Heart left ventricle (tissue), 16 donors: Measurements from ENCODE around the gene SPTB. TPM values are rescaled to one million over a fixed set of nuclear protein-coding genes. Genes with fewer than 3 reads are reported as not detected.
A peak's percentile ranks its signal among the peaks of the same experiment; 100 is the strongest.

ENCODE experiments used
- ATAC-seq, 4 donors: fragments of 200-7000 bp; cut with Tn5 transposase; one replicate each; pipeline ENCODE4 v1.9.1; 2020 to 2022; ENCODE audit warnings: moderate library complexity in 4 of 4, mild to moderate bottlenecking in 3 of 4, moderate number of reproducible peaks in 1 of 4
- DNase-seq, 5 donors: peaks; one replicate each; pipeline ENCODE4 v3.0.0-alpha.2; 2020
- H3K27ac ChIP-seq, 12 donors: fragments of 200-600 bp; sonication (generic) in 4 of 12; one replicate each; pipeline versions ENCODE4 v1.5.0 to v1.8.0; 2016 to 2022; ENCODE audit warnings: mild to moderate bottlenecking in 2 of 12
- H3K27me3 ChIP-seq, 9 donors: fragments of 200-600 bp; sonication (generic) in 2 of 9; one replicate each; pipeline versions ENCODE4 v1.5.1 to v1.8.0; 2016 to 2022; ENCODE audit warnings: mild to moderate bottlenecking in 3 of 9
- H3K36me3 ChIP-seq, 9 donors: fragments of 200-600 bp; sonication (generic) in 2 of 9; one replicate each; pipeline versions ENCODE4 v1.5.0 to v1.8.0; 2018 to 2022; ENCODE audit warnings: mild to moderate bottlenecking in 2 of 9
- H3K4me1 ChIP-seq, 12 donors: fragments of 200-600 bp; sonication (generic) in 4 of 12; one replicate each; pipeline versions ENCODE4 v1.5.0 to v1.8.0; 2016 to 2022; ENCODE audit warnings: mild to moderate bottlenecking in 3 of 12
- H3K4me3 ChIP-seq, 12 donors: fragments of 200-600 bp; sonication (generic) in 4 of 12; one replicate each; pipeline versions ENCODE4 v1.5.0 to v1.8.0; 2017 to 2022; ENCODE audit warnings: mild to moderate bottlenecking in 9 of 12, moderate library complexity in 4 of 12
- H3K9me3 ChIP-seq, 12 donors: fragments of 200-600 bp; sonication (generic) in 4 of 12; one replicate each; pipeline versions ENCODE4 v1.5.0 to v1.8.0; 2016 to 2022; ENCODE audit warnings: mild to moderate bottlenecking in 1 of 12
- POLR2A ChIP-seq, 2 donors: fragments of 450-650 bp; IDR thresholded peaks; one replicate each; pipeline ENCODE4 v1.6.1; 2017; ENCODE audit warnings: antibody characterized with exemption in 2 of 2, mild to moderate bottlenecking in 2 of 2, moderate library complexity in 2 of 2
- WGBS, 4 donors: extraction: QIAGEN DNeasy Blood & Tissue Kit in 2 of 4; methylation state at CpG; one replicate each; pipeline versions ENCODE4 v1.1.5 to v1.1.7; 2013 to 2018; 5-methylcytosine and 5-hydroxymethylcytosine counted together
- intact Hi-C, 10 donors: fragments of 100-400 bp; cut with DNase I; formaldehyde crosslinking; loops; one replicate each; pipeline versions ENCODE4 v1.11.1 to v1.14.2; 2022
- polyA plus RNA-seq, 2 donors: library from polyadenylated mRNA; stranded (reverse); fragments of 200-250 nt; gene quantifications; one replicate each; pipeline ENCODE4 v1.2.3, GENCODE V29; 2013
- total RNA-seq, 9 donors: library from RNA; depleted of rRNA in 2 of 9; stranded (reverse); fragments of >200 nt in 2 of 9; fragmentation: NEBNext Ultra II Directional in 3 of 9; extraction: Animal tissue kit (Norgen Biotek cat#: 25700) in 3 of 9; gene quantifications; one replicate each; pipeline versions ENCODE4 v1.1.0 to v1.2.4, GENCODE V29; 2016 to 2023
- TF ChIP-seq, protein P1 (sequence below), 12 donors: fragments of 200-600 bp; sonication (generic) in 4 of 12; IDR thresholded peaks; one replicate each; pipeline versions ENCODE4 v1.5.0 to v1.8.0; 2018 to 2022; ENCODE audit warnings: antibody characterized with exemption in 12 of 12, mild to moderate bottlenecking in 5 of 12
- donor health status: ischemic (EF 13 %, LVEDD 7.1; RV severe dilation, severe dysfunction).
- donor health status: healthy with polysubstance abuse.
- donor health status: DM: no; HTN: yes; CAD: no.
- donor health status: DM: no; HTN: no; CAD: no.
- donor health status: ischemic (EF 25% LVEDD 6.9; RV normal size, moderate dysfunction).
- donor health status: ischemic (EF 25% LVEDD 5.7; RV mildly dilated, moderate dysfunction).
- donor health status: healthy.
- donor health status: DM: yes; HTN: yes; CAD: no.
- donor health status: ischemic (EF 35%, LVEDD 5.7; RV mildly dilated, moderate dysfunction).
- donor health status: nonischemic (EF 11% LVEDD 7.7; RV severe dilation, severe dysfunction).
- donor health status: DM: yes; HTN: yes; CAD: no.
- donor health status: PGD.
- donor health status: ischemic (EF 29% LVEDD 5.4; RV normal size, mild dysfunction).
- donor health status: nonischemic (EF 23%, LVEDD 6.1; RV moderate dilation, normal function).

Gene SPTB
- total and polyA plus RNA-seq, 11 donors: 60.3 to 195 (median 92.6) TPM

- intact Hi-C loops: loop anchor here in 2 of 10 donors (5.0 to 10.0 kb wide), 2 partner anchors 95 to 223 kb away; partner anchors contain the start of genes HSPA2 (in 1 of the 2) and PPP1R36 (in 1 of the 2)
- ATAC-seq (no peak), DNase-seq (peak in 1 of 5 donors; percentile 25)
- Histone ChIP-seq H3K9me3 (no peaks in the 10 kb centered on the region), H3K27ac (no peak overlapping the region), H3K27me3 (no peaks in the 10 kb centered on the region), H3K36me3 (peaks cover 0 to 50% (median 24%) of the 10 kb centered on the region in 9 donors), H3K4me1 (peaks cover 0 to 24% (median 15%) of the 10 kb centered on the region in 12 donors), H3K4me3 (no peak overlapping the region)
- WGBS, 4 donors: 65 to 72% (median 70%) methylated on average over 11 to 15 of the region's 15 CpGs
- TF ChIP-seq, protein P1, sequence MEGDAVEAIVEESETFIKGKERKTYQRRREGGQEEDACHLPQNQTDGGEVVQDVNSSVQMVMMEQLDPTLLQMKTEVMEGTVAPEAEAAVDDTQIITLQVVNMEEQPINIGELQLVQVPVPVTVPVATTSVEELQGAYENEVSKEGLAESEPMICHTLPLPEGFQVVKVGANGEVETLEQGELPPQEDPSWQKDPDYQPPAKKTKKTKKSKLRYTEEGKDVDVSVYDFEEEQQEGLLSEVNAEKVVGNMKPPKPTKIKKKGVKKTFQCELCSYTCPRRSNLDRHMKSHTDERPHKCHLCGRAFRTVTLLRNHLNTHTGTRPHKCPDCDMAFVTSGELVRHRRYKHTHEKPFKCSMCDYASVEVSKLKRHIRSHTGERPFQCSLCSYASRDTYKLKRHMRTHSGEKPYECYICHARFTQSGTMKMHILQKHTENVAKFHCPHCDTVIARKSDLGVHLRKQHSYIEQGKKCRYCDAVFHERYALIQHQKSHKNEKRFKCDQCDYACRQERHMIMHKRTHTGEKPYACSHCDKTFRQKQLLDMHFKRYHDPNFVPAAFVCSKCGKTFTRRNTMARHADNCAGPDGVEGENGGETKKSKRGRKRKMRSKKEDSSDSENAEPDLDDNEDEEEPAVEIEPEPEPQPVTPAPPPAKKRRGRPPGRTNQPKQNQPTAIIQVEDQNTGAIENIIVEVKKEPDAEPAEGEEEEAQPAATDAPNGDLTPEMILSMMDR (IDR thresholded peaks at IDR 0.05): no peak
- no peak for TF ChIP-seq POLR2A (IDR thresholded peaks at IDR 0.05)
Observed at GRCh38 chr14:64767215-64767964, 112.3 kb downstream of the SPTB start.

DNA sequence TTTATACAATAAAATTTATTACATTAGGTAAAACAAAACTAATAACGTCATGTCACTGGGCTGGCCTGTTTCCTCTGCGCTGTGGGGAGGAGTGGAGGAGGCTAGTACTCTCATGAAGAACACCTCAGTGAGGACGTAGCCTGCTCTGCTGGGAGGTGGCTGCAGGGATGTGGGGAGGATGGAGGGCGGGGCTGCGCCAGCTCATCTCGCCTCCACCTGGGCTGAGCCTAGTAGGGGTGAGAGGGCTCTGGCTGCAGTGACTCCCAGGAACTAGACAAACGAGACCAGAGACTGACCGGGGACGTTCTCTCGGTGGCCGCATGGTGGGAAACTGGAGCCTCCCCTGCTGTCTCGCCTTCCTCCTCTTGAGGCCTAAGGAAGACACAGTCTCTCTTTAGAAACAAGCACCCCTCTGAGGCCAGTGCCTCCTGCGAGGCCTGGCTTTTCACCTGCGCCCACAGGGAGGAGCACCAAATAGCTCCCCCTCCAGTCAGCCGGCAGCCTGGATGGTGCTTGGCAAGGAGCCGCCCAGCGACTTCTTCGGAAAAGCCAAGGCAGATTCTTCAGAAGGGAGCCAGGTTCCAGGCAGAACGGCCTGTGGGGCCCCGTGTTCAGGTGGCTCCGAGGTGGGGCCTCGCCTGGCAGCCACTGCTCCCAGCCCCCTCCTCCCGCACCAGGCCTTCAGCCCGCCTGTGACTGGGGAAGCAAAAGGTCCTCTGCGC, 113.1 kb downstream of the SPTB start:
- Histone ChIP-seq H3K4me1 (peaks cover 0 to 32% (median 23%) of the 10 kb centered on the region in 12 donors), H3K9me3 (no peaks in the 10 kb centered on the region), H3K4me3 (no peak overlapping the region), H3K27ac (no peak overlapping the region), H3K27me3 (no peaks in the 10 kb centered on the region), H3K36me3 (peaks cover 0 to 42% (median 19%) of the 10 kb centered on the region in 9 donors)
- intact Hi-C loops: loop anchor here in 2 of 10 donors (5.0 to 10.0 kb wide), 2 partner anchors 94 to 222 kb away; partner anchors contain the start of genes HSPA2 (in 1 of the 2) and PPP1R36 (in 1 of the 2)
- 83 to 86% (median 85%) methylated on average over 22 to 25 of the region's 25 CpGs for WGBS, 4 donors
- ATAC-seq: no peak
- peak in 1 of 5 donors; percentile 20 for DNase-seq
- TF ChIP-seq POLR2A (IDR thresholded peaks at IDR 0.05): no peak
- TF ChIP-seq, protein P1 (IDR thresholded peaks at IDR 0.05): no peak

DNA sequence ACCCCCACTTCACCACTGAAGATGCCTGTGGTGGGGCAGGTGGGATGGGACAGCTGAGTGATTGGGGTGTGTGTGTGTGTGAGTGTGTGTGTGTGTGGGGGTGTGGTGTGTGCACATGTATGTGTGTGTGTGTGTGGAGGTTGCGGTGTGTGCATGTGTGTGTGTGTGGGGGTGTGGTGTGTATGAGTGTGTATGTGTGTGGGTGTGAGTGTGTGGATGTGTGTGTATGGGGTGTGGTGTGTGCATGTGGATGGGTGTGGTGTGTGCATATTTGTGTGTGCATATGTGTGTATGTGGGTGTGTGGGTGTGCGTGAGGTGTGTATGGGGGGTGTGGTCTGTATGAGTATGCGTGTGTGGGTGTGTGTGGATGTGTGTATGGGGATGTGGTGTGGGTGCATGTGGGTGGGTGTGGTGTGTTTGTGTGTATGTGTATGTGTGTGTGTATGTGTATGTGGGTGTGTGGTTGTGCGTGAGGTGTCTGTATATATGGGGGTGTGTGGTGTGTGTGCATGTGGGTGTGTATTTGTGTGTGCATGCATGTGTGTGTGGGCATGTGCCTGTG, 113.9 kb downstream of the SPTB start:
- Histone ChIP-seq H3K27ac (no peak overlapping the region), H3K9me3 (no peaks in the 10 kb centered on the region), H3K36me3 (peaks cover 0 to 35% (median 18%) of the 10 kb centered on the region in 9 donors), H3K4me1 (peaks cover 0 to 40% (median 31%) of the 10 kb centered on the region in 12 donors), H3K4me3 (no peak overlapping the region), H3K27me3 (no peaks in the 10 kb centered on the region)
- peak in 1 of 5 donors; percentile 20 for DNase-seq
- 91 to 98% (median 96%) methylated on average over 4 of the region's 4 CpGs for WGBS, 4 donors
- no peak for TF ChIP-seq POLR2A (IDR thresholded peaks at IDR 0.05)
- TF ChIP-seq, protein P1 (IDR thresholded peaks at IDR 0.05): no peak
- ATAC-seq: no peak
- intact Hi-C loops: loop anchor here in 7 of 10 donors (2.0 to 10.0 kb wide), 4 partner anchors 93 to 221 kb away; partner anchors contain the start of genes HSPA2 (in 1 of the 7) and PPP1R36 (in 1 of the 7)
